OCI-LY7 (cell line): ENCODE measurements around the gene CACNA2D4. TPM values are rescaled to one million over a fixed set of nuclear protein-coding genes. Genes with fewer than 3 reads are reported as not detected.

ENCODE experiments used
- BruUV-seq: library from RNA; stranded (reverse); fragments of 400-500 nt; replicated peaks from 2 replicates; lab custom pipeline; 2021; lab: Mats Ljungman, UMichigan
- CTCF ChIA-PET: fragments of 300-600 bp; sonication (Branson Sonifier 250); formaldehyde crosslinking; loops from one replicate; lab custom pipeline; 2022; ENCODE audit warnings: antibody characterized with exemption; ENCODE audit not compliant: unreplicated experiment; lab: Charles Lee
- POLR2A ChIA-PET: fragments of 300-600 bp; sonication (Branson Sonifier 250); formaldehyde crosslinking; loops from one replicate; lab custom pipeline; 2022; ENCODE audit warnings: antibody characterized with exemption; lab: Charles Lee
- DNase-seq: peaks from one replicate; pipeline ENCODE4 v3.0.0-alpha.2; 2015; ENCODE audit warnings: low spot score
- H2AFZ ChIP-seq: fragments of 200-600 bp; sonication (generic), shearing (Covaris generic); 2 replicates; pipeline ENCODE4 v1.6.1; 2014; ENCODE audit warnings: mild to moderate bottlenecking, antibody characterized with exemption, low read length, moderate library complexity
- H3K27ac ChIP-seq: fragments of 200-600 bp; sonication (generic); 2 replicates; pipeline ENCODE4 v1.5.1; 2014; ENCODE audit warnings: mixed run types, low read depth, mild to moderate bottlenecking, moderate library complexity, low read length, inconsistent platforms; ENCODE audit not compliant: poor library complexity, severe bottlenecking
- H3K36me3 ChIP-seq: fragments of 200-600 bp; sonication (generic); 2 replicates; pipeline ENCODE4 v1.6.1; 2014; ENCODE audit warnings: mild to moderate bottlenecking, antibody characterized with exemption, low read length, moderate library complexity, mixed read lengths; ENCODE audit not compliant: insufficient read depth
- H3K4me1 ChIP-seq: fragments of 200-600 bp; sonication (generic); 2 replicates; pipeline ENCODE4 v1.5.1; 2014; ENCODE audit warnings: mild to moderate bottlenecking, low read length; ENCODE audit not compliant: insufficient read depth, poor library complexity, severe bottlenecking
- H3K4me2 ChIP-seq: fragments of 200-600 bp; sonication (generic); 2 replicates; pipeline ENCODE4 v1.6.1; 2014; ENCODE audit warnings: mild to moderate bottlenecking, low read length
- H3K4me3 ChIP-seq: fragments of 200-600 bp; sonication (generic); 2 replicates; pipeline ENCODE4 v1.5.1; 2014; ENCODE audit warnings: mild to moderate bottlenecking, low read depth, low read length; ENCODE audit not compliant: poor library complexity, severe bottlenecking
- H3K79me2 ChIP-seq: fragments of 200-600 bp; sonication (generic); 2 replicates; pipeline ENCODE4 v1.6.1; 2016; ENCODE audit warnings: low read depth, mild to moderate bottlenecking, low read length, moderate library complexity, mixed read lengths; ENCODE audit not compliant: insufficient read depth
- H3K9me2 ChIP-seq: fragments of 200-600 bp; sonication (generic); 2 replicates; pipeline ENCODE4 v1.6.1; 2016; ENCODE audit warnings: mild to moderate bottlenecking, low read length, mixed read lengths; ENCODE audit not compliant: insufficient read depth
- H3K9me3 ChIP-seq: fragments of 200-600 bp; sonication (generic); 2 replicates; pipeline ENCODE4 v1.6.1; 2014; ENCODE audit warnings: mild to moderate bottlenecking, mixed run types, low read length, mixed read lengths
- H4K20me1 ChIP-seq: fragments of 200-600 bp; sonication (generic); 2 replicates; pipeline ENCODE4 v1.6.1; 2014; ENCODE audit warnings: mild to moderate bottlenecking, antibody characterized with exemption, low read length, moderate library complexity, mixed read lengths; ENCODE audit not compliant: insufficient read depth
- EZH2phosphoT487 ChIP-seq: fragments of 200-600 bp; sonication (generic); IDR thresholded peaks from 2 replicates; pipeline ENCODE4 v1.6.1; 2018; ENCODE audit warnings: low read depth, borderline replicate concordance, mild to moderate bottlenecking, mixed run types, antibody characterized with exemption, low read length, moderate library complexity, mixed read lengths
- intact Hi-C: fragments of 100-400 bp; cut with micrococcal nuclease; formaldehyde crosslinking; loops from one replicate; pipeline ENCODE4 v1.10.0; 2022; ENCODE audit not compliant: unreplicated experiment
- total RNA-seq, 2 experiments: library from RNA; depleted of rRNA in 1 of 2; stranded (reverse); fragments of >200 nt in 1 of 2; shearing (Covaris generic) in 1 of 2; gene quantifications; 2 replicates each; pipeline ENCODE4 v1.2.3, GENCODE V29; 2014 to 2022
- TF ChIP-seq, protein P1 (sequence below): fragments of 200-600 bp; sonication (generic); conservative IDR thresholded peaks from 2 replicates; pipeline ENCODE4 v1.5.1; 2014; ENCODE audit warnings: mild to moderate bottlenecking, antibody characterized with exemption, low read length, moderate library complexity, mixed read lengths

CACNA2D4 gene
- total RNA-seq, 2 experiments from 2014 or later, result 0.13 TPM; not detected in 1

DNA sequence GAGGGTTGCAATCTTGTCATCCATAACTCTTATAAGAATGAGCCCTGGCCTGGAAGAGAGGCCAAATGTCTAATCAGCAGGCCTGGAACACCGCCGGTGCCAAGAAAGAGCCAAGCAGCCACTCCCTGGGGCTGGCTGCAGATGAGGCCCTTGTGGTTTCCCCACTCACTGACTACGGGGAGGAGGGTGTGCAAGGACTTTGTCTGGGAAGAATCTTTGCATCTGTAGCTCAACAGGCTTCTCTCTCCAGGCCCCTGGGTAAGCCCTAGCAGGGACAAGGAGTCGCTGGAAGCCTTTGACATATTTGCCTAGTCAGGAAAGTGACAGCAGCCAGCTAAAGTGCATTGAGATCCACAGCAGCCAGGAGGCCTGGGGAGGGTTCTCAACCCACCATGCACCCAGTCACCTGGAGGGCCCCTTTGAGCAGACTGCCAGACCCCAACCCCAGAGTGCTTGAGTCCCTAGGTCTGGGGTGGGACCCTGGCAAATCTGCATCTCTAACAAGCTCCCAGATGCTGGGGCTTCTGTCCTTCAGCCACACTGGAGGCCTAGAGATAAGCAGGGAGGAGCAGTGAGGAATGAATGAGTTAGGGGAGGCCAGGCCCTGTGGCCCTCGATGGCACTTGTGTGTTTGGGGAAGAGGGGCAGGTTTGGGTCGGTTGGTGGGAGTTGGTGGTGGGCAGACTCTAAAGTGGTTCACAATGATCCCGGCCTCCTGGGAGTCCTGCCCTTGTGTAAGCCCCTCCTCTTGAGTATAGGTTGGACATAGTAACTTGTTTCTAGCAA is 112.0 kb downstream of the CACNA2D4 start:
- CTCF ChIA-PET, result interaction anchor here (0.6 kb wide), 1 partner anchor 191 kb away, joined by 3 read pairs; no protein-coding TSS in a partner anchor
- BruUV-seq, result no TSS peak
- intact Hi-C loops, result no loop called here

DNA sequence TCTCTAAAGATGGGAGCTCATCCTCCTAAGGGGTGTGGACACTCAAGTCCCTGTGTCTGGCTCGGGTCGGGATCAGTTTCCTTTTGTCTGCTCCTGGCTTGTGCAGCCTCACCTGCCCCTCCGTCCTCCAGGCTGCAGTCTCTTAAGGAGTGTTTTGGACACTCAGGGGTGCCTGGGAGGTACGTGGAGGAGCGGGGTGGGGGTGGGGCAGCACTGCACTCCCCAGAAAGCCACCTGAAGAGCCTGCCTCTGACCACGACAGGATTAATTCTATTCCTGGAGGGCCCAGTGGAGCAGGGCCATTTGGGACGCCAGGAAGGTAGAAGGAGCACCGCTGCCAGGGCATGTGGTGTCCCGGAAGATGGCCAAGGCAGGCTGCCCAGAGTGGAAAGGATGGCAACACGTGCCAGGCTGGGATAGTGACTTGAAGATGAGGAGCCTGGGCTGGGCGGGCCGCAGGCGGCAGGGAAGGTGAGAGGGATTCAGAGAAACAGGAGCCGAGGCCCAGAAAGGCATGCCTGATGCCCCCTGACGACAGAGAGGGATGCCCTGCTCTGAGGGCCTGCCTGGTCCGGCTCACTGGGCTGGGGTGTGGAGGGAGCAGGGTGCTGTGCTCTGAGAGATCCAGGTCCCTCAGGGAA is 112.9 kb downstream of the CACNA2D4 start:
- no peaks in the 10 kb centered on the region for H3K9me2 ChIP-seq
- no peaks in the 10 kb centered on the region for H3K9me3 ChIP-seq
- TF ChIP-seq, protein P1, sequence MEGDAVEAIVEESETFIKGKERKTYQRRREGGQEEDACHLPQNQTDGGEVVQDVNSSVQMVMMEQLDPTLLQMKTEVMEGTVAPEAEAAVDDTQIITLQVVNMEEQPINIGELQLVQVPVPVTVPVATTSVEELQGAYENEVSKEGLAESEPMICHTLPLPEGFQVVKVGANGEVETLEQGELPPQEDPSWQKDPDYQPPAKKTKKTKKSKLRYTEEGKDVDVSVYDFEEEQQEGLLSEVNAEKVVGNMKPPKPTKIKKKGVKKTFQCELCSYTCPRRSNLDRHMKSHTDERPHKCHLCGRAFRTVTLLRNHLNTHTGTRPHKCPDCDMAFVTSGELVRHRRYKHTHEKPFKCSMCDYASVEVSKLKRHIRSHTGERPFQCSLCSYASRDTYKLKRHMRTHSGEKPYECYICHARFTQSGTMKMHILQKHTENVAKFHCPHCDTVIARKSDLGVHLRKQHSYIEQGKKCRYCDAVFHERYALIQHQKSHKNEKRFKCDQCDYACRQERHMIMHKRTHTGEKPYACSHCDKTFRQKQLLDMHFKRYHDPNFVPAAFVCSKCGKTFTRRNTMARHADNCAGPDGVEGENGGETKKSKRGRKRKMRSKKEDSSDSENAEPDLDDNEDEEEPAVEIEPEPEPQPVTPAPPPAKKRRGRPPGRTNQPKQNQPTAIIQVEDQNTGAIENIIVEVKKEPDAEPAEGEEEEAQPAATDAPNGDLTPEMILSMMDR, result no peak
- no peak for TF ChIP-seq EZH2phosphoT487
- H3K36me3 ChIP-seq, result no peaks in the 10 kb centered on the region
- no peaks in the 10 kb centered on the region for H4K20me1 ChIP-seq
- H3K4me1 ChIP-seq, result peaks cover 3% of the 10 kb centered on the region
- ChIA-PET CTCF (no interaction called here), POLR2A (interaction anchor here (0.6 kb wide), 1 partner anchor 1578 kb away, joined by 3 read pairs; no protein-coding TSS in a partner anchor)
- no TSS peak for BruUV-seq
- H3K4me3 ChIP-seq, result no peak overlapping the region
- no peak overlapping the region for H3K4me2 ChIP-seq
- DNase-seq, result no peak
- H3K79me2 ChIP-seq, result no peaks in the 10 kb centered on the region
- intact Hi-C loops, result no loop called here
- H3K27ac ChIP-seq, result no peak overlapping the region
- H2AFZ ChIP-seq, result no peak overlapping the region; the same call in 1 of the 2 replicates

More for the DNA sequence above, 112.0 kb downstream of the CACNA2D4 start:
- POLR2A ChIA-PET, result no interaction called here
- H3K79me2 ChIP-seq, result no peaks in the 10 kb centered on the region
- no peaks in the 10 kb centered on the region for H3K9me3 ChIP-seq
- no peaks in the 10 kb centered on the region for H3K9me2 ChIP-seq
- peaks cover 3% of the 10 kb centered on the region for H3K4me1 ChIP-seq
- H3K4me2 ChIP-seq, result no peak overlapping the region
- no peak for DNase-seq
- no peak overlapping the region for H2AFZ ChIP-seq
- H3K27ac ChIP-seq, result no peak overlapping the region
- no peaks in the 10 kb centered on the region for H3K36me3 ChIP-seq
- TF ChIP-seq EZH2phosphoT487, result no peak
- TF ChIP-seq, protein P1, result no peak
- no peak overlapping the region for H3K4me3 ChIP-seq
- no peaks in the 10 kb centered on the region for H4K20me1 ChIP-seq
